Natural killer cell (primary cell): Measurements from ENCODE around the gene PCID2. TPM values are rescaled to one million over a fixed set of nuclear protein-coding genes. Genes with fewer than 3 reads are reported as not detected.

Experiments
- ATAC-seq, 3 donors: fragments of 150-1000 bp in 2 of 3; fragments of 200-7000 bp in 1 of 3; cut with Tn5 transposase; 1 replicate in 1 of 3; 2 replicates in 2 of 3; pipeline ENCODE4 v1.10.0; 2021; ENCODE audit warnings: mild to moderate bottlenecking in 2 of 3, moderate library complexity in 2 of 3
- DNase-seq, 2 donors: peaks; one replicate each; pipeline versions ENCODE4 v3.0.0 to v3.0.0-alpha.2; 2013 to 2021; ENCODE audit warnings: mixed read lengths in 1 of 2
- H3K27ac ChIP-seq: one replicate; pipeline ENCODE4 v1.5.1; 2013; ENCODE audit warnings: mild to moderate bottlenecking, low read length
- H3K27me3 ChIP-seq: one replicate; pipeline ENCODE4 v1.6.1; 2013; ENCODE audit warnings: low read length; ENCODE audit not compliant: control insufficient read depth, insufficient read depth
- H3K36me3 ChIP-seq: one replicate; pipeline ENCODE4 v1.6.1; 2013; ENCODE audit warnings: low read length; ENCODE audit not compliant: control insufficient read depth, insufficient read depth
- H3K4me1 ChIP-seq: one replicate; pipeline ENCODE4 v1.6.1; 2013; ENCODE audit warnings: low read length; ENCODE audit not compliant: control insufficient read depth, insufficient read depth
- H3K4me3 ChIP-seq: one replicate; pipeline ENCODE4 v1.5.1; 2013; ENCODE audit warnings: low read length
- H3K9me3 ChIP-seq: one replicate; pipeline ENCODE4 v1.6.1; 2013; ENCODE audit warnings: low read length; ENCODE audit not compliant: control insufficient read depth, insufficient read depth
- H3K27ac Mint-ChIP-seq, 2 donors: one replicate each; pipeline ENCODE4 v1.8.0; 2022; ENCODE audit warnings: mild to moderate bottlenecking in 2 of 2, mixed read lengths in 2 of 2, moderate library complexity in 1 of 2
- H3K27me3 Mint-ChIP-seq, 2 donors: one replicate each; pipeline ENCODE4 v1.8.0; 2022; ENCODE audit warnings: low read depth in 2 of 2, mixed read lengths in 2 of 2
- H3K36me3 Mint-ChIP-seq: one replicate; pipeline ENCODE4 v1.8.0; 2022; ENCODE audit warnings: mixed read lengths
- H3K4me1 Mint-ChIP-seq, 2 donors: one replicate each; pipeline ENCODE4 v1.8.0; 2022; ENCODE audit warnings: mixed read lengths in 2 of 2
- H3K4me3 Mint-ChIP-seq: one replicate; pipeline ENCODE4 v1.8.0; 2022; ENCODE audit warnings: mild to moderate bottlenecking, moderate library complexity, mixed read lengths
- H3K9me3 Mint-ChIP-seq, 2 donors: one replicate each; pipeline ENCODE4 v1.8.0; 2022; ENCODE audit warnings: mixed read lengths in 2 of 2
- WGBS: methylation state at CpG from one replicate; pipeline ENCODE4 v1.1.7; 2013; ENCODE audit warnings: missing lambda C conversion rate; ENCODE audit not compliant: insufficient coverage; 5-methylcytosine and 5-hydroxymethylcytosine counted together
- intact Hi-C: fragments of 100-400 bp; cut with micrococcal nuclease; formaldehyde crosslinking; loops from one replicate; pipeline ENCODE4 v1.14.2; 2022
- total RNA-seq, 4 donors: library from RNA; stranded (reverse); fragments of 120-200 nt in 1 of 4; gene quantifications; one replicate each; pipeline versions ENCODE4 v1.2.3 to v1.2.4, GENCODE V29; 2013 to 2022
- TF ChIP-seq, protein P1 (sequence below): fragments of 200-600 bp; IDR thresholded peaks from one replicate; pipeline ENCODE4 v1.8.0; 2022; ENCODE audit warnings: antibody characterized with exemption

The PCID2 gene
- total RNA-seq, 3 donors from 2014 or later (not counting 1 experiment from before 2014, with no cell fraction given): 26.4 to 68.9 (median 42.3) TPM

- no peaks in the 10 kb centered on the region for H3K9me3 Mint-ChIP-seq
- peak overlapping the region; percentile 53 for H3K4me3 Mint-ChIP-seq
- Histone ChIP-seq H3K27ac (no peak overlapping the region), H3K4me1 (peaks cover 38% of the 10 kb centered on the region), H3K36me3 (peaks cover 7% of the 10 kb centered on the region), H3K4me3 (no peak overlapping the region), H3K27me3 (no peaks in the 10 kb centered on the region), H3K9me3 (no peaks in the 10 kb centered on the region)
- TF ChIP-seq, protein P1, sequence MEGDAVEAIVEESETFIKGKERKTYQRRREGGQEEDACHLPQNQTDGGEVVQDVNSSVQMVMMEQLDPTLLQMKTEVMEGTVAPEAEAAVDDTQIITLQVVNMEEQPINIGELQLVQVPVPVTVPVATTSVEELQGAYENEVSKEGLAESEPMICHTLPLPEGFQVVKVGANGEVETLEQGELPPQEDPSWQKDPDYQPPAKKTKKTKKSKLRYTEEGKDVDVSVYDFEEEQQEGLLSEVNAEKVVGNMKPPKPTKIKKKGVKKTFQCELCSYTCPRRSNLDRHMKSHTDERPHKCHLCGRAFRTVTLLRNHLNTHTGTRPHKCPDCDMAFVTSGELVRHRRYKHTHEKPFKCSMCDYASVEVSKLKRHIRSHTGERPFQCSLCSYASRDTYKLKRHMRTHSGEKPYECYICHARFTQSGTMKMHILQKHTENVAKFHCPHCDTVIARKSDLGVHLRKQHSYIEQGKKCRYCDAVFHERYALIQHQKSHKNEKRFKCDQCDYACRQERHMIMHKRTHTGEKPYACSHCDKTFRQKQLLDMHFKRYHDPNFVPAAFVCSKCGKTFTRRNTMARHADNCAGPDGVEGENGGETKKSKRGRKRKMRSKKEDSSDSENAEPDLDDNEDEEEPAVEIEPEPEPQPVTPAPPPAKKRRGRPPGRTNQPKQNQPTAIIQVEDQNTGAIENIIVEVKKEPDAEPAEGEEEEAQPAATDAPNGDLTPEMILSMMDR: no peak
- peak in 1 of 2 donors; percentile 40 for DNase-seq
- no peaks in the 10 kb centered on the region for H3K27me3 Mint-ChIP-seq
- no peaks in the 10 kb centered on the region for H3K36me3 Mint-ChIP-seq
- 96% methylated on average over 9 of the region's 10 CpGs for WGBS
- peaks cover 26 to 36% of the 10 kb centered on the region in 2 donors for H3K4me1 Mint-ChIP-seq
- ATAC-seq: no peak
- intact Hi-C loops: no loop called here
- peak overlapping the region; percentile 12 to 71 for H3K27ac Mint-ChIP-seq
Observed at GRCh38 chr13:113211774-113212173, 3.3 kb upstream of the PCID2 start.

GRCh38 chr13:113210833-113211232 is 2.4 kb upstream of the PCID2 start:
- H3K4me1 ChIP-seq: peaks cover 39% of the 10 kb centered on the region
- intact Hi-C loops: no loop called here
- peaks cover 7% of the 10 kb centered on the region for H3K36me3 ChIP-seq
- ATAC-seq (no peak), DNase-seq (no peak)
- no peak overlapping the region for H3K27ac ChIP-seq
- Mint-ChIP-seq H3K36me3 (no peaks in the 10 kb centered on the region), H3K4me3 (peak overlapping the region; percentile 53), H3K9me3 (no peaks in the 10 kb centered on the region), H3K27me3 (no peaks in the 10 kb centered on the region), H3K4me1 (peaks cover 34 to 45% of the 10 kb centered on the region in 2 donors), H3K27ac (peak overlapping the region in 1 of 2 donors; percentile 82)
- H3K9me3 ChIP-seq: no peaks in the 10 kb centered on the region
- TF ChIP-seq, protein P1: no peak
- H3K27me3 ChIP-seq: no peaks in the 10 kb centered on the region
- no peak overlapping the region for H3K4me3 ChIP-seq
- 86% methylated on average over 5 of the region's 6 CpGs for WGBS

GRCh38 chr13:113209759-113210421 is 1.4 kb upstream of the PCID2 start:
- Histone ChIP-seq H3K9me3 (no peaks in the 10 kb centered on the region), H3K36me3 (peaks cover 7% of the 10 kb centered on the region), H3K27ac (peak overlapping the region; percentile 51), H3K4me1 (peaks cover 30% of the 10 kb centered on the region), H3K4me3 (peak overlapping the region; percentile 44), H3K27me3 (no peaks in the 10 kb centered on the region)
- Mint-ChIP-seq H3K27me3 (no peaks in the 10 kb centered on the region), H3K36me3 (no peaks in the 10 kb centered on the region), H3K9me3 (no peaks in the 10 kb centered on the region), H3K4me1 (peaks cover 44 to 55% of the 10 kb centered on the region in 2 donors), H3K27ac (peak overlapping the region; percentile 64 to 82), H3K4me3 (peak overlapping the region; percentile 82)
- intact Hi-C loops: loop anchor here (2.0 to 5.0 kb wide), 3 partner anchors 23 to 87 kb away; partner anchors contain the start of gene LAMP1
- TF ChIP-seq, protein P1: no peak
- DNase-seq (peak; percentile 54 to 89), ATAC-seq (peak; percentile 40 to 63 (median 57))
- WGBS: under 1% methylated on average over 67 of the region's 67 CpGs
